GM12878 (cell line): Measurements from ENCODE around the gene PYGO1. TPM values are rescaled to one million over a fixed set of nuclear protein-coding genes. Genes with fewer than 3 reads are reported as not detected.

Experiments
- ATAC-seq: fragments of 200-7000 bp; cut with Tn5 transposase; 3 replicates; pipeline ENCODE4 v1.9.1; 2020; ENCODE audit warnings: mild to moderate bottlenecking, moderate library complexity
- BruUV-seq: library from RNA; stranded (reverse); fragments of 400-500 nt; replicated peaks from 2 replicates; lab custom pipeline; 2021; lab: Mats Ljungman, UMichigan
- CTCF ChIA-PET: fragments of 300-600 bp; sonication (Branson Sonifier 250); formaldehyde crosslinking; extraction: SDS; loops from one replicate; lab custom pipeline; 2021; ENCODE audit warnings: inconsistent platforms; lab: Yijun Ruan, JAX
- POLR2A ChIA-PET: fragments of 350-600 bp; formaldehyde crosslinking; extraction: SDS; loops from one replicate; lab custom pipeline; 2021; ENCODE audit warnings: inconsistent platforms; lab: Charles Lee
- RAD21 ChIA-PET: fragments of 300-600 bp; sonication (Branson Sonifier 250); formaldehyde crosslinking; loops from one replicate; lab custom pipeline; 2023; ENCODE audit warnings: antibody characterized with exemption; ENCODE audit not compliant: unreplicated experiment; lab: Charles Lee
- SMC1A ChIA-PET: fragments of 300-600 bp; sonication (Branson Sonifier 250); formaldehyde crosslinking; loops from one replicate; lab custom pipeline; 2023; ENCODE audit not compliant: unreplicated experiment, uncharacterized antibody; lab: Charles Lee
- DNase-seq: peaks from one replicate; pipeline ENCODE4 v3.0.0-alpha.2; 2011; ENCODE audit warnings: low read depth, low spot score
- FAIRE-seq: peaks from 3 replicates; lab custom pipeline; 2011; peaks lifted over from hg19 to GRCh38; lab: Jason Lieb, UNC
- H2AFZ ChIP-seq: 2 replicates; pipeline ENCODE4 v1.6.0; 2011; ENCODE audit warnings: low read depth, low read length, control low read depth; ENCODE audit not compliant: control insufficient read depth
- H3K27ac ChIP-seq: 2 replicates; pipeline ENCODE4 v1.5.1; 2011; ENCODE audit warnings: control low read depth; ENCODE audit not compliant: control insufficient read depth, insufficient read depth
- H3K27me3 ChIP-seq, 2 experiments: replicated peaks in 1 of 2; 2 replicates each; pipeline versions ENCODE4 v1.6.0 to v1.6.1; 2011; ENCODE audit warnings: low read length in 1 of 2; ENCODE audit not compliant: control insufficient read depth in 2 of 2, insufficient read depth in 2 of 2
- H3K36me3 ChIP-seq, 2 experiments: 2 replicates each; pipeline ENCODE4 v1.5.1; 2011; ENCODE audit warnings: low read length in 1 of 2; ENCODE audit not compliant: control insufficient read depth in 2 of 2, insufficient read depth in 2 of 2
- H3K4me1 ChIP-seq: 2 replicates; pipeline ENCODE4 v1.6.1; 2011; ENCODE audit warnings: mild to moderate bottlenecking, low read length, moderate library complexity, mixed read lengths; ENCODE audit not compliant: control insufficient read depth, insufficient read depth
- H3K4me2 ChIP-seq: 2 replicates; pipeline ENCODE4 v1.6.0; 2011; ENCODE audit warnings: control low read depth; ENCODE audit not compliant: control insufficient read depth, insufficient read depth
- H3K4me3 ChIP-seq: fragments of 200-600 bp; sonication (generic); 2 replicates; pipeline ENCODE4 v1.5.1; 2016
- H3K79me2 ChIP-seq: 2 replicates; pipeline ENCODE4 v1.6.0; 2011; ENCODE audit warnings: low read length; ENCODE audit not compliant: control insufficient read depth, insufficient read depth
- H3K9ac ChIP-seq: 2 replicates; pipeline ENCODE4 v1.8.0; 2011; ENCODE audit warnings: low read length, control low read depth, mixed read lengths; ENCODE audit not compliant: control insufficient read depth, insufficient read depth
- H3K9me3 ChIP-seq: replicated peaks from 3 replicates; pipeline ENCODE4 v1.5.1; 2011; ENCODE audit warnings: mild to moderate bottlenecking, low read length; ENCODE audit not compliant: control insufficient read depth, insufficient read depth
- H4K20me1 ChIP-seq: 2 replicates; pipeline ENCODE4 v1.6.0; 2011; ENCODE audit not compliant: control insufficient read depth, insufficient read depth
- ETV6 ChIP-seq, 2 experiments: fragments of 450-650 bp in 1 of 2; IDR thresholded peaks in 1 of 2; conservative IDR thresholded peaks in 1 of 2; 2 replicates each; pipeline ENCODE4 v1.6.1; 2014; ENCODE audit warnings: antibody characterized with exemption in 1 of 2, borderline replicate concordance in 1 of 2, low read depth in 1 of 2, mild to moderate bottlenecking in 1 of 2, moderate library complexity in 1 of 2
- EZH2 ChIP-seq: IDR thresholded peaks from 2 replicates; pipeline ENCODE4 v1.6.1; 2012; ENCODE audit warnings: low read depth, mild to moderate bottlenecking, control low read depth, inconsistent platforms, low read length, borderline replicate concordance; ENCODE audit not compliant: control insufficient read depth
- HDAC2 ChIP-seq: fragments of 200-600 bp; sonication (generic); IDR thresholded peaks from 2 replicates; pipeline ENCODE4 v1.6.1; 2017
- KLF5 ChIP-seq: fragments of 450-650 bp; IDR thresholded peaks from 2 replicates; pipeline ENCODE4 v1.6.1; 2014; ENCODE audit warnings: mild to moderate bottlenecking; ENCODE audit not compliant: partially characterized antibody
- MYB ChIP-seq: fragments of 150-350 bp; IDR thresholded peaks from 2 replicates; pipeline ENCODE4 v1.6.1; 2014; ENCODE audit warnings: mild to moderate bottlenecking, low read depth, low read length, borderline replicate concordance
- POLR2AphosphoS2 ChIP-seq: IDR thresholded peaks from 2 replicates; pipeline ENCODE4 v1.6.1; 2011; ENCODE audit warnings: low read depth, mild to moderate bottlenecking, low read length, improper control_type of control experiment, moderate library complexity
- RAD21 ChIP-seq: IDR thresholded peaks from 2 replicates; pipeline ENCODE4 v1.6.1; 2011; ENCODE audit warnings: mild to moderate bottlenecking, low read depth, low read length, moderate library complexity; ENCODE audit not compliant: insufficient read depth
- SPI1 ChIP-seq: IDR thresholded peaks from 2 replicates; pipeline ENCODE4 v1.6.1; 2011; ENCODE audit warnings: low read depth, mild to moderate bottlenecking, low read length, moderate library complexity, borderline replicate concordance; ENCODE audit not compliant: insufficient read depth
- STAT3 ChIP-seq: IDR thresholded peaks from 2 replicates; pipeline ENCODE4 v1.6.1; 2011; ENCODE audit warnings: low read depth, low read length, improper control_type of control experiment
- YY1 ChIP-seq: IDR thresholded peaks from 2 replicates; pipeline ENCODE4 v1.6.1; 2011; ENCODE audit warnings: low read depth, mild to moderate bottlenecking, low read length
- ZNF217 ChIP-seq: fragments of 450-650 bp; IDR thresholded peaks from 2 replicates; pipeline ENCODE4 v1.6.1; 2017; ENCODE audit warnings: antibody characterized with exemption, mild to moderate bottlenecking
- WGBS: methylation state at CpG from one replicate; pipeline ENCODE4 v1.1.6; 2016; ENCODE audit warnings: low lambda C conversion rate; ENCODE audit not compliant: insufficient replicate concordance, insufficient coverage; ENCODE audit errors: missing lambda C conversion rate; 5-methylcytosine and 5-hydroxymethylcytosine counted together
- in situ Hi-C: fragments of 300-500 bp; cut with MboI; formaldehyde crosslinking; loops from 9 replicates; pipeline ENCODE4 v1.14.3; 2018; ENCODE audit warnings: mixed read lengths
- intact Hi-C: fragments of 100-400 bp; cut with micrococcal nuclease; formaldehyde crosslinking; loops from one replicate; pipeline ENCODE4 v1.14.2; 2022; ENCODE audit not compliant: unreplicated experiment
- polyA plus RNA-seq, 11 experiments: library from polyadenylated mRNA; depleted of rRNA in 4 of 11; unstranded in 6 of 11; stranded (reverse) in 5 of 11; fragments of >200 nt; fragmentation: Nextera tagmentation in 4 of 11; fragmentation: Illumina TruSeq in 1 of 11; extraction: Ambion mirVana in 4 of 11; extraction: Trizol in 1 of 11; gene quantifications; 1 replicate in 1 of 11; 2 replicates in 10 of 11; pipeline versions ENCODE4 v1.2.1 to v1.2.3, GENCODE V29; 2011 to 2016; ENCODE audit warnings: inconsistent platforms in 2 of 11, missing spikeins in 2 of 11, low read depth in 1 of 11
- total RNA-seq, 4 experiments: library from RNA; depleted of rRNA in 3 of 4; stranded (reverse); fragments of >200 nt in 3 of 4; fragmentation: Illumina TruSeq in 1 of 4; extraction: Trizol in 1 of 4; gene quantifications; 2 replicates each; pipeline versions ENCODE4 v1.2.1 to v1.2.3, GENCODE V29; 2013 to 2021
- TF ChIP-seq, protein P1 (sequence below): fragments of 450-650 bp; IDR thresholded peaks from 2 replicates; pipeline ENCODE4 v1.6.1; 2017; ENCODE audit warnings: borderline replicate concordance
- TF ChIP-seq, protein P2 (sequence below): IDR thresholded peaks from 2 replicates; pipeline ENCODE4 v1.6.1; 2011; ENCODE audit warnings: mild to moderate bottlenecking, low read depth, low read length, moderate library complexity; ENCODE audit not compliant: insufficient replicate concordance
- TF ChIP-seq, protein P3 (sequence below): fragments of 450-650 bp; IDR thresholded peaks from 2 replicates; pipeline ENCODE4 v1.6.1; 2016; ENCODE audit warnings: mild to moderate bottlenecking
- TF ChIP-seq, protein P4 (sequence below): IDR thresholded peaks from 2 replicates; pipeline ENCODE4 v1.6.1; 2012; ENCODE audit warnings: low read depth, low read length, improper control_type of control experiment

PYGO1 gene
- total and polyA plus RNA-seq, 10 of the 15 experiments (the other 5 are each of a cell fraction or from before 2014, with no cell fraction given) = 0.01 TPM; not detected in 9

DNA sequence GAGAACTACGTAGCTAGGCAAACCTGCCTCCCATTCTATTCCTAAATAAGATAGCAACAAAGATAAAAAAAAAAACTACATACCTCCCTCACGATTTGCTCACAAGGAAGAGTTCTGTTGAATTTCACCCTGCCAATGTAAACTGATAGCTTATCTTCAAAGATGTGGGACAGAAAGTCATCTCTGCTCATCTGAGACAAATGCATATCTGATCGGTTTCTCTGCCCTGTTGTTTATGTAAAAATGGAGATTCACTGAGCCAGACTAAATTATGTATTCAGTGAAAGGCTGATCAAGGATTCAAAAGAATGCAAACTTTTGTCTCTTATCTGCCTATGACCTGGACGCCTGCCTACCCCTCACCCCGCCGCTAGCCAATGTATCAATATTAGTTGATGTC, 11.2 kb downstream of the PYGO1 start:
- no peaks in the 10 kb centered on the region for H3K36me3 ChIP-seq
- SMC1A ChIA-PET = no interaction called here
- H3K79me2 ChIP-seq = no peaks in the 10 kb centered on the region
- no peak overlapping the region for H3K9ac ChIP-seq
- 27% methylated on average over 6 of the region's 6 CpGs for WGBS
- TF ChIP-seq, protein P1, sequence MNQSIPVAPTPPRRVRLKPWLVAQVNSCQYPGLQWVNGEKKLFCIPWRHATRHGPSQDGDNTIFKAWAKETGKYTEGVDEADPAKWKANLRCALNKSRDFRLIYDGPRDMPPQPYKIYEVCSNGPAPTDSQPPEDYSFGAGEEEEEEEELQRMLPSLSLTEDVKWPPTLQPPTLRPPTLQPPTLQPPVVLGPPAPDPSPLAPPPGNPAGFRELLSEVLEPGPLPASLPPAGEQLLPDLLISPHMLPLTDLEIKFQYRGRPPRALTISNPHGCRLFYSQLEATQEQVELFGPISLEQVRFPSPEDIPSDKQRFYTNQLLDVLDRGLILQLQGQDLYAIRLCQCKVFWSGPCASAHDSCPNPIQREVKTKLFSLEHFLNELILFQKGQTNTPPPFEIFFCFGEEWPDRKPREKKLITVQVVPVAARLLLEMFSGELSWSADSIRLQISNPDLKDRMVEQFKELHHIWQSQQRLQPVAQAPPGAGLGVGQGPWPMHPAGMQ = no peak
- TF ChIP-seq RAD21 (no peak), ZNF217 (no peak), POLR2AphosphoS2 (no peak), ETV6 (conservative IDR thresholded peaks at IDR 0.05 in 1 of 2, IDR thresholded peaks at IDR 0.05 in 1 of 2; ENCODE audit: borderline replicate concordance in 1 of 2, low read depth in 1 of 2) (no peak), HDAC2 (no peak), KLF5 (no peak), EZH2 (no peak), SPI1 (no peak), STAT3 (no peak), MYB (no peak), YY1 (no peak)
- TF ChIP-seq, protein P2, sequence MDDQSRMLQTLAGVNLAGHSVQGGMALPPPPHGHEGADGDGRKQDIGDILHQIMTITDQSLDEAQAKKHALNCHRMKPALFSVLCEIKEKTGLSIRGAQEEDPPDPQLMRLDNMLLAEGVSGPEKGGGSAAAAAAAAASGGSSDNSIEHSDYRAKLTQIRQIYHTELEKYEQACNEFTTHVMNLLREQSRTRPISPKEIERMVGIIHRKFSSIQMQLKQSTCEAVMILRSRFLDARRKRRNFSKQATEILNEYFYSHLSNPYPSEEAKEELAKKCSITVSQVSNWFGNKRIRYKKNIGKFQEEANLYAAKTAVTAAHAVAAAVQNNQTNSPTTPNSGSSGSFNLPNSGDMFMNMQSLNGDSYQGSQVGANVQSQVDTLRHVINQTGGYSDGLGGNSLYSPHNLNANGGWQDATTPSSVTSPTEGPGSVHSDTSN = no peak
- TF ChIP-seq, protein P3, sequence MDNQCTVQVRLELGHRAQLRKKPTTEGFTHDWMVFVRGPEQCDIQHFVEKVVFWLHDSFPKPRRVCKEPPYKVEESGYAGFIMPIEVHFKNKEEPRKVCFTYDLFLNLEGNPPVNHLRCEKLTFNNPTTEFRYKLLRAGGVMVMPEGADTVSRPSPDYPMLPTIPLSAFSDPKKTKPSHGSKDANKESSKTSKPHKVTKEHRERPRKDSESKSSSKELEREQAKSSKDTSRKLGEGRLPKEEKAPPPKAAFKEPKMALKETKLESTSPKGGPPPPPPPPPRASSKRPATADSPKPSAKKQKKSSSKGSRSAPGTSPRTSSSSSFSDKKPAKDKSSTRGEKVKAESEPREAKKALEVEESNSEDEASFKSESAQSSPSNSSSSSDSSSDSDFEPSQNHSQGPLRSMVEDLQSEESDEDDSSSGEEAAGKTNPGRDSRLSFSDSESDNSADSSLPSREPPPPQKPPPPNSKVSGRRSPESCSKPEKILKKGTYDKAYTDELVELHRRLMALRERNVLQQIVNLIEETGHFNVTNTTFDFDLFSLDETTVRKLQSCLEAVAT = no peak
- TF ChIP-seq, protein P4, sequence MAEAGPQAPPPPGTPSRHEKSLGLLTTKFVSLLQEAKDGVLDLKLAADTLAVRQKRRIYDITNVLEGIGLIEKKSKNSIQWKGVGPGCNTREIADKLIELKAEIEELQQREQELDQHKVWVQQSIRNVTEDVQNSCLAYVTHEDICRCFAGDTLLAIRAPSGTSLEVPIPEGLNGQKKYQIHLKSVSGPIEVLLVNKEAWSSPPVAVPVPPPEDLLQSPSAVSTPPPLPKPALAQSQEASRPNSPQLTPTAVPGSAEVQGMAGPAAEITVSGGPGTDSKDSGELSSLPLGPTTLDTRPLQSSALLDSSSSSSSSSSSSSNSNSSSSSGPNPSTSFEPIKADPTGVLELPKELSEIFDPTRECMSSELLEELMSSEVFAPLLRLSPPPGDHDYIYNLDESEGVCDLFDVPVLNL = no peak
- TF ChIP-seq, all 136 proteins: peak for 0
- no peaks in the 10 kb centered on the region; a peak in 1 of 4 replicates for H3K27me3 ChIP-seq
- RAD21 ChIA-PET = no interaction called here
- H3K27ac ChIP-seq = no peak overlapping the region
- H3K4me3 ChIP-seq = no peak overlapping the region
- intact Hi-C loops (no loop called here), in situ Hi-C loops (no loop called here)
- no peak for DNase-seq
- POLR2A ChIA-PET = no interaction called here
- H2AFZ ChIP-seq = no peak overlapping the region
- no peaks in the 10 kb centered on the region for H4K20me1 ChIP-seq
- FAIRE-seq = no peak
- H3K9me3 ChIP-seq = no peaks in the 10 kb centered on the region
- ATAC-seq = no peak
- H3K4me1 ChIP-seq = no peaks in the 10 kb centered on the region
- no TSS peak for BruUV-seq
- CTCF ChIA-PET = no interaction called here
- H3K4me2 ChIP-seq = no peak overlapping the region
